GM03348 (cell line): ENCODE data around the gene HBM.
"Not testable (repeated sequence)": the region's sequence is repeated elsewhere in the genome, so short reads cannot be mapped to it uniquely, and the experiment has no call there.

Experiments used
- DNase-seq: peaks from one replicate; pipeline ENCODE4 v3.0.0; 2012; ENCODE audit warnings: low spot score

HBM gene

DNA sequence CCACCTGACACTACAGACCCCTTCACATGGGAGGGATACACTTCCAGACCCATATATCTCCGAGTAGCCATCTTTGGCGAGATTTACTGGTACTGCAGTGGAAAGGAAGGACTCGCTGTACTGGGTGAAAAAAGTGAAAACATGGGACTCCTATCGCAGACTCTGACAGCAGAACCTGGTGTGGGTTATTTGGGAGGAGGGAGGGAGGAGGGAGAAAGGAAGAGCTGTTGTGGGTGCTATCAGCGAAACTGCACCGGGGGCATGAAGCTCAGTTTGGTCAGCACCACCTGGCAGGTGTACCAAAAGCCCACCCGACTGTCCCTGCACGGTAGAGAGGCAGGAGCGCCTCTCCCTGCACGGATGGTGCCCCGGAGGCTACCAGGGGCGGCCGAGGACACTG lies 19.4 kb downstream of the HBM start:
- no peak for DNase-seq

DNA sequence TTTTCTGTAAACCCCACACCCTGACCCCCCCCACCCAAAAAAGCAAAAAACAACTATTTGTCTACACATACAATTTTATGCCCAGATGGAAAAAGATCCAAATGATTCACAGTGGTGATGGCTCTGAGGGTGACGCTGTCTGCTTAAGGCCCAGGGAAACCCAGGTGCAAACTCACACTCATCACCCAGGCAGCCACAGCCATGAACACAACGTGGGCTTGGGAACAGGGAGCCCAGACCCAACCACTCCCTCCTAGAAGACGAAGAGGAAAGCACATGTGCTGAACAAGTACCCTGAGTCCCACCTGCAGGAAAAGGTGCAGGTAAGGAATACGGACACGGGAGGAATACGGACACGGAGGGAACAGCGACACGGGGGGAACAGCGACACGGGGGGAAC lies 19.9 kb downstream of the HBM start:
- DNase-seq = no peak

DNA sequence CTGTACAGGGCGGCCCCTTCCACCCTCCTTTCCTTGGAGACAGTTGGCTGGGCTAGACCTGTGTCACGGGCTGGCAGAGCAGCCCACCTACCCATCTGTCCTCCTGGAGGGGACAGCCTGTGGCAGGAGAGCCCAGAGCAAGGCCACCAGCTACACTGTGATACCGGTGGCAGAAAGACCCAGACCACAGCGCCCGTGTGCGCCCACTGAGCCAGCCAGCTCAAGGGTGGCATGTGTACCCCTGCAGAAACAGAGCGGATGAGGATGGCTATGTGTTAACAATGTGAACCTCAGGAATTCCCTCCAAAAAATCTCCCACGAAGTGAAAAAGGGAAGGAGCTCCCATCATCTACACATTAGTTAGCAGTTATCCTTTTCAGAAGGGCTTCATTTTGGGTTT lies 21.6 kb downstream of the HBM start:
- DNase-seq = no peak

DNA sequence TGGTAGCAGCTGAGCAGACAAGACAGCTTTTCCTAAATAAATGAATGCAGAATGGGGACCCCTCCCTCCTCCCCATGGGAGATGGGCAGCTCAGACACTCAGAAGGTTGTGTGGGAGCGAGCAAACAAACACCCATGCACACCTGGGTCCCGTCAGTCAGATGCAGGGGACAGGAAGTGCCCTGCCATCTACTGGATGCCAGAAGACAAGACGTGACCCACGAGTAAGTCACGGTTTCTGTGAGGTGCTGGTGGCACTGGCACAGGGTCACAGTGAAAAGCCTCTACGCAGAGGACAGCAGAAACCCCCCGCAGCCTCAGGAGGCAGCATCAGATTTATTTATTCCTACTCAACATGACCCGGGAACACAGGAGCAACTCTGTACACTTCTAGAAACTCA lies 22.9 kb downstream of the HBM start:
- DNase-seq = no peak

DNA sequence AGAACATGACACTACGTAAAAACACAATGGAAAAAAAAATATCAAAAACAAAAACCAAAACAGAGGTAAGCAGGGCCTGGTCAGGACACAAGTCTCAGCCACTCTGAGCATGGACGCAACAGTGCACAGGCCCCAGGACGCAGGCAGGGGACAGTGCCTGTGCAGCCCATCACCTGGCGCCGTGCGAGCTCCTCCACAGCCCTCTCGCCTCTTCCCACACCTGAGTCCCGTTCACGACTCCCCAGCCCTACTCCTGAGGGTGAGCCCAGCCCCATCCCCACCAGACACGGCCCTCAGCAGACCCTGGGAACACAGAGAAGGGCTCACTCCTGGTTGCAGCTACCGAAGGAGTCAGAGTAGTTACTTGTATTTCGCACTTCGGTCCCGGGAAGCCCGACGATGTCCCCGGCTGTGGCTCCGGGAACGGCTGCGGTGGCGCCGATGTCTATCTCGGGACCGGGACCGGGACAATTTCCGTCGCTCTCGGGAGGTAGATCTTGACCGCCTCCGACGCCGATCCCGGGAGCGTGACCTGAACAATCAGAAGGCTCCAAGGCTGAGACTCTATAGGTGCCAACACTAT lies 23.9 kb downstream of the HBM start:
- no peak for DNase-seq

DNA sequence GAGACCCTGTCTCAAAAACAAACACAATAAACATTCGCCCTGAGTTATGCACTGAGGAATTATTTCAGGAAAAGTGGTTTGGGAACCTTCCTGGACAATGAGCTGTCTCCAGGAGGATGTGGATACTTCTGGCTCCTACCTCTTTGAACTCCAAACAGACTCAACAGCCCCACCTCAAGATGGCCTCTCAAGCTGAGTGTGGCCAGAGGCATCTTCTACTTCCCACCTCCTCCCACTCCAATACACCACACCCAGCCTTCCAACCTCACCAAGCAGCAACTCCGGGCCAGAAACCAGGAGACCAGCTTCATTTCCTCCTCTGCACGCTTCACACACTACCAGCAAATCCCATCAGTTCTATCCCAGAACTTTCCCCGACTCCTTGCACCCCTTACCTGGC lies 26.1 kb downstream of the HBM start:
- DNase-seq = no peak

DNA sequence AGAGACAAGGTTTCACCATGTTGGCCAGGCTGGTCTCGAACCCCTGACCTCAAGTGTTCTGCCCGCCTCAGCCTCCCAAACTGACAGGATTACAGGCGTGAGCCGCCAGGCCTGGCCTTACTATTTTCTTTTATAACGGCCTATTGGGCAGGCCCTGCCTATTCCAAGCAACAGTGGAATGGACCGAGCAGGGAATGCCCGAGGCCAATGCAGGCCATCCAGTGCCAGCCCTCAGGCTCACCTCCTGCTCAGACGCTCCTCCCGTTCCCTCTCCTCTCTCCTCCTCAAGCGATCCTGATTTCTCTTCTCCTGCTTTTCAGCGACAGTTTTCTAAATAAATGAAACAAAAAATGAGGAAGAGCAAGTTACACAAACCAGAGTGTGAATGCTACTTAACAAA lies 26.9 kb downstream of the HBM start:
- no peak for DNase-seq

DNA sequence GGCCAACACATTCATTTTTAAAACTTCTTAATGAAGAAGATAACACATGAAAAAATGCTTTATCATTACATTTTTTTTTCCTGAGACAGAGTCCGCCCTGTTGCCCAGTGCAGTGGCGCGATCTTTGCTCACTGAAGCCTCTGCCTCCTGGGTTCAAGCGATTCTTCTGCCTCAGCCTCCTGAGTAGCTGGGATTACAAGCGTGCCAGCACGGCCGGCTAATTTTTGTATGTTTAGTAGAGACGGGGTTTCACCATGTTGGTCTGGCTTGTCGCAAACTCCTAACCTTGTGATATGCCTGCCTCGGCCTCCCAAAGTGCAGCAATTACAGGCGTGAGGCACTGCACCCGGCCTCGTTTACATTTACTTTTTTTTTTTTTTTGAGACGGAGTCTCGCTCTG lies 27.7 kb downstream of the HBM start:
- no peak for DNase-seq

DNA sequence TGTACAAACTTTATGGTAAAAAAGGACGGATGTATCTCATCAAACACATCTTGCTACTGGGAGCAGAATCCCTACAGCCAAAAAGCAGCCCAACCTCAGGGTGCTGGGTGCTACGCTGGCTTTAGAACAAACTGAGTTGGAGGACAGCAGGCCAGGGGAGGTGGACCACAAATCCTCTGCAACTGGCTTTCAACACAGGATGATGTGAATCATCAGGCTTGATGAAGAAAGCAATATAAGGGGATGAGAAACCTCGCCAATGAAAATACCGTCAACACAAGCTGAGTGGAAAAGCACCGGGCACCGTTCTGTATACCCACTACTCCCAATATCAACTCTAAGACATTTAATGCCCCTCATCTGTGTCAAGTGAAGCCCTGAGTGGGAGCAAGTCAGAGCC lies 28.7 kb downstream of the HBM start:
- no peak for DNase-seq

DNA sequence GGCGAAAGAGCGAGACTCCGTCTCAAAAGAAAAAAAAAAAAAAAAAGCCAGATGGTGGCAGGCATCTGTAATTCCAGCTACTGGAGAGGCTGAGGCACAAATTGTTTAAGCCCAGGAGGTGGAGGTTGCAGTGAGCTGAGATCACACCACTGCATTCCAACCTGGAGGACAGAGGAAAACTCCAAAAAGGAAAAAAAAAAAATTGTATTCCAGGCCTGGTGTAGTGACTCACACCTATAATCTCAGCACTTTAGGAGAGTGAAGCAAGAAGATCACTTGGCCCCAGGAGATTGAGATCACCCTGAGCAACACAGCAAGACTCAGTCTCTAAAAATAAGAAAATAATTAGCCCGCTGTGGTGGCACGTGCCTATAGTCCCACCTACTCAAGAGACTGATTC lies 34.6 kb downstream of the HBM start:
- DNase-seq = peak; percentile 37

DNA sequence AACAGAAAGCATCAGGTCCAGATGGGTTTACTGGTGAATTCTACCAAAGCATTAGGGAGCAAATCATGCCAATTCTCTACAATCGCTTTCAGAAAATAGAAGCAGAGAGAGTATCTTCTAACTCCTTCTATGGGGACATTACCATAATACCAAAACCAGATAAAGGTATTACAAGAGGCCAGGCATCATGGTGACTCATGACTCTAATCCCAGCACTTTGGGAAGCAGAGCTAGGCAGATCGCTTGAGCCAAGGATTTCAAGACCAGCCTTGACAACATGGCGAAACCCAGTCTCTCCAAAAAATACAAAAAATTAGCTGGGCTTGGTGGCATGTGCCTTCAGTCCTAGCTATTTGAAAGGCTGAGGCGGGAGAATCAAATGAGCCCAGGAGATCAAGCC lies 37.5 kb downstream of the HBM start:
- DNase-seq = no peak

DNA sequence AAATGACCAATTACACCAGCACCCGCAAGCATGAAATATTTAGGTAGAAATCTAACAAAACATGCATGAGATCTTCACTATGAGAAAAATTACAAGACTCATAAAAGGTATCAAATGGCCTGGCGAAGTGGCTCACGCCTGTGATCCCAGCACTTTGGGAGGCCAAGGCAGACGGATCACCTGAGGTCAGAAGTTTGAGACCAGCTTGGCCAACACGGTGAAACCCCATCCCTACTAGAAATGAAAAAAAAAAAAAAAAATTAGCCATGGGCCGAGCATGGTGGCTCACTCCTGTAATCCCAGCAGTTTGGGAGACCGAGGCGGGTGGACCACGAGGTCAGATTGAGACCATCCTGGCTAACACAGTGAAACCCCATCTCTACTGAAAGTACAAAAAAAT lies 38.3 kb downstream of the HBM start:
- not testable (repeated sequence) for DNase-seq

DNA sequence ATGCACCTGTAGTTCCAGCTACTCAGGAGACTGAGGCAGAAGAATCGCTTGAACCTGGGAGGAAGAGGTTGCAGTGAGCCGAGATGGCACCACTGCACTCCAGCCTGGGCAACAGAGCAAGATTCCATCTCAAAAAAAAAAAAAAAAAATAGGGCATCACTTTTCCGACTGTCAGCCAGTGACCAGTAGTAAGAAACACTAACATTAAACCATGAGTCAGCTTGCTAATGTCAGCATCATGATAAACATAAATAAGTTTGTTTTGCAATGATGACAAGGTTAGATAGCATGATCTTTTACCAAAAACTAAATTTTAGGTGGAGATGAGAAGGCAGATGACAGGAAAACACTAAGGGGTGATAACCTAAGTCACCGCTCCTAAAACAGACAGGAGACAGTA lies 43.6 kb downstream of the HBM start:
- DNase-seq = not testable (repeated sequence)

DNA sequence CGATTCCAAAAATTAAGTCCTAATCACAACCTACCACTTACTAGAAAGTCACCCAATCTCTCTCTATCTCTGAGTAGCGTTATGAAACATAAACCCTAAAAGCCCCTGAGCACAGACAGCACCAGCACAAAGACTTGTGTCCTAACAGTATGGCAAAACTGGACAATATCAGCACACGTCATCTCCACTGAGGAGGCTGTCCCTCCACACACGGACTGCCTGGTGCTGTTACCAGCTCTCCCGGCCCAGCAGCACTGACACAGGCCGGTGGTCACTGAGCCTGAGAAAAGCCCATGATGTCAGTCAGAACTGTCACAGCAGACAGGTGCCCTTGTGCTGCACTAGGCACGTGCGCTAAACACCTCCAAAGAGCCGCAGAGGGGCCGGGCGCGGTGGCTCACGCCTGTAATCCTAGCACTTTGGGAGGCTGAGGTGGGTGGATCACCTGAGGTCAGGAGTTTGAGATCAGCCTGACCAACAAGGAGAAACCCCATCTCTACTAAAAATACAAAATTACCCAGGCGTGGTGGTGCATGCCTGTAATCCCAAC lies 45.9 kb downstream of the HBM start:
- not testable (repeated sequence) for DNase-seq

DNA sequence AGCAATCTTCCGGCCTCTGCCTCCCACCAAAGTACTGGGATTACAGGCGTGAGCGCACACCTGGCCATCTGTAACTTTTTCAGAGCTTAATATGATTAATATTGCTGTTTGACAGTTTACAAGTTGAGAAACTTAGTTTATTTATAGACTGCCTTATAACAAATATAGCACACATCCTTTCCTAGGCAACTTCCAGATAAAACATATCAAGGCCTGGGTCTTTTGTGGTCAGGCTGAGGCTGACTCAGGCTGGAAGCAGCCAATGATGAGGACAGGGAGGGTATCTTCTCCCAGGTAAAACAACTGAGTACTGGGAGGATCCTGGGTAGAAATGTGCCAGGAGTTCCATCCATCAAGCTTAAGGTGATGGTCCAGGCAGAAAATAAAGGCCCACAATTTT lies 47.2 kb downstream of the HBM start:
- no peak for DNase-seq
